LHCN-M2 (cell line): ENCODE results near the gene TMEM126B. TPM values are rescaled to one million over a fixed set of nuclear protein-coding genes. Genes with fewer than 3 reads are reported as not detected.
"Not testable (repeated sequence)": the region's sequence is repeated elsewhere in the genome, so short reads cannot be mapped to it uniquely, and the experiment has no call there.

Experiments
- DNase-seq: peaks from one replicate; pipeline ENCODE4 v3.0.0-alpha.2; 2012; ENCODE audit warnings: low read depth
- polyA plus RNA-seq: library from polyadenylated mRNA; unstranded; fragments of >200 nt; gene quantifications from one replicate; pipeline ENCODE4 v1.2.1, GENCODE V29; 2012; ENCODE audit warnings: missing spikeins
- total RNA-seq: library from RNA; depleted of rRNA; stranded (reverse); fragments of >200 nt; gene quantifications from 2 replicates; pipeline ENCODE4 v1.2.3, GENCODE V29; 2014; rRNA removed

TMEM126B gene
- 66.9 and 86.6 TPM in 2 replicates for total RNA-seq
- 50.8 TPM for polyA plus RNA-seq

- peak; percentile 97 for DNase-seq
Observed at GRCh38 chr11:85627998-85628770, at the start of gene TMEM126B. TMEM126B (plus strand) TSS chr11:85628593; CDS start chr11:85628608, 15 bp downstream.

GRCh38 chr11:85582111-85582510 is 46.3 kb upstream of the TMEM126B start:
- DNase-seq, result no peak

- DNase-seq, result no peak
Observed at GRCh38 chr11:85589373-85589772, 39.0 kb upstream of the TMEM126B start.

GRCh38 chr11:85590848-85591483 is 37.4 kb upstream of the TMEM126B start:
- peak; percentile 59 for DNase-seq

- DNase-seq, result peak; percentile 56
Observed at GRCh38 chr11:85595285-85595884, 33.0 kb upstream of the TMEM126B start.

- DNase-seq, result no peak
Observed at GRCh38 chr11:85596886-85597285, 31.5 kb upstream of the TMEM126B start.

GRCh38 chr11:85599083-85599482 is 29.3 kb upstream of the TMEM126B start:
- DNase-seq, result no peak

GRCh38 chr11:85602526-85603213 is 25.7 kb upstream of the TMEM126B start:
- no peak for DNase-seq

- no peak for DNase-seq
Observed at GRCh38 chr11:85603220-85603619, 25.2 kb upstream of the TMEM126B start.

- not testable (repeated sequence) for DNase-seq
Observed at GRCh38 chr11:85606237-85606636, 22.2 kb upstream of the TMEM126B start.

- not testable (repeated sequence) for DNase-seq
Observed at GRCh38 chr11:85608621-85609020, 19.8 kb upstream of the TMEM126B start.

- peak; percentile 7 for DNase-seq
Observed at GRCh38 chr11:85609286-85609685, 19.1 kb upstream of the TMEM126B start.

- DNase-seq, result not testable (repeated sequence)
Observed at GRCh38 chr11:85611643-85612042, 16.8 kb upstream of the TMEM126B start.

- peak; percentile 15 for DNase-seq
Observed at GRCh38 chr11:85619499-85619898, 8.9 kb upstream of the TMEM126B start.

GRCh38 chr11:85620256-85620655 is 8.1 kb upstream of the TMEM126B start:
- no peak for DNase-seq

GRCh38 chr11:85626496-85626895 is 1.9 kb upstream of the TMEM126B start:
- no peak for DNase-seq

- peak; percentile 41 for DNase-seq
Observed at GRCh38 chr11:85627332-85627997, 928 bp upstream of the TMEM126B start, which contains the start of gene DLG2. DLG2 (minus strand) TSS chr11:85627344.

- no peak for DNase-seq
Observed at GRCh38 chr11:85628771-85629341, 463 bp downstream of the TMEM126B start.

GRCh38 chr11:85634747-85635146 is 6.4 kb downstream of the TMEM126B start:
- DNase-seq, result no peak

GRCh38 chr11:85643191-85643614 is 14.8 kb downstream of the TMEM126B start:
- DNase-seq, result no peak

GRCh38 chr11:85647078-85647477 is 18.7 kb downstream of the TMEM126B start:
- no peak for DNase-seq
